Endodermal cell (in vitro differentiated cells): ENCODE data around the gene DSC3. TPM values are rescaled to one million over a fixed set of nuclear protein-coding genes. Genes with fewer than 3 reads are reported as not detected.
"Not testable (repeated sequence)": the region's sequence is repeated elsewhere in the genome, so short reads cannot be mapped to it uniquely, and the experiment has no call there.

Source experiments
- DNase-seq: peaks from one replicate; pipeline ENCODE4 v3.0.0-alpha.2; 2017
- H3K27ac ChIP-seq: 2 replicates; pipeline ENCODE4 v1.5.1; 2013; ENCODE audit warnings: mild to moderate bottlenecking, low read depth, low read length, moderate library complexity
- H3K27me3 ChIP-seq: 2 replicates; pipeline ENCODE4 v1.6.1; 2013; ENCODE audit warnings: mild to moderate bottlenecking, low read length, moderate library complexity; ENCODE audit not compliant: insufficient read depth, control insufficient read depth, poor library complexity, severe bottlenecking
- H3K36me3 ChIP-seq: 2 replicates; pipeline ENCODE4 v1.7.0; 2013; ENCODE audit warnings: mild to moderate bottlenecking, low read length, moderate library complexity; ENCODE audit not compliant: control insufficient read depth, insufficient read depth
- H3K4me1 ChIP-seq: one replicate; pipeline ENCODE4 v1.7.0; 2013; ENCODE audit warnings: low read length; ENCODE audit not compliant: control insufficient read depth, insufficient read depth
- H3K4me3 ChIP-seq: 2 replicates; pipeline ENCODE4 v1.5.1; 2013; ENCODE audit warnings: mild to moderate bottlenecking, low read length, moderate library complexity
- H3K9ac ChIP-seq: 2 replicates; pipeline ENCODE4 v1.6.1; 2013; ENCODE audit warnings: mild to moderate bottlenecking, low read length, moderate library complexity; ENCODE audit not compliant: poor library complexity, severe bottlenecking; ENCODE audit errors: extremely low read depth
- H3K9me3 ChIP-seq: 2 replicates; pipeline ENCODE4 v1.6.1; 2013; ENCODE audit warnings: mild to moderate bottlenecking, low read length, moderate library complexity; ENCODE audit not compliant: control insufficient read depth
- H3K27ac Mint-ChIP-seq: 2 replicates; pipeline ENCODE4 v1.8.0; 2020; ENCODE audit warnings: mixed read lengths
- H3K27me3 Mint-ChIP-seq: 2 replicates; pipeline ENCODE4 v1.8.0; 2021; ENCODE audit warnings: mild to moderate bottlenecking, mixed read lengths; ENCODE audit not compliant: insufficient read depth
- H3K36me3 Mint-ChIP-seq: 2 replicates; pipeline ENCODE4 v1.8.0; 2020; ENCODE audit warnings: low read depth, mixed read lengths
- H3K4me1 Mint-ChIP-seq: 2 replicates; pipeline ENCODE4 v1.8.0; 2020; ENCODE audit warnings: mixed read lengths
- H3K4me3 Mint-ChIP-seq: 2 replicates; pipeline ENCODE4 v1.8.0; 2020; ENCODE audit warnings: mild to moderate bottlenecking, moderate library complexity, mixed read lengths
- H3K9me3 Mint-ChIP-seq: 2 replicates; pipeline ENCODE4 v1.8.0; 2020; ENCODE audit warnings: mild to moderate bottlenecking, mixed read lengths
- WGBS, 2 experiments: methylation state at CpG; one replicate each; pipeline versions ENCODE4 v1.1.5 to v1.1.7; 2013; ENCODE audit warnings: missing lambda C conversion rate in 2 of 2, mixed read lengths in 1 of 2; ENCODE audit not compliant: insufficient coverage in 1 of 2, insufficient read length in 1 of 2; 5-methylcytosine and 5-hydroxymethylcytosine counted together
- total RNA-seq, 2 donors: library from RNA; stranded (reverse); fragmentation: NEBNext Ultra II Directional in 1 of 2; extraction: Animal tissue kit (Norgen Biotek cat#: 25700) in 1 of 2; gene quantifications; 2 replicates in 1 of 2; 3 replicates in 1 of 2; pipeline ENCODE4 v1.2.1, GENCODE V29; 2021
- TF ChIP-seq, protein P1 (sequence below): fragments of 200-600 bp; sonication (generic); conservative IDR thresholded peaks from 2 replicates; pipeline ENCODE4 v1.5.0; 2021; ENCODE audit warnings: antibody characterized with exemption, mild to moderate bottlenecking

Gene DSC3
- total RNA-seq, 2 donors from 2014 or later: 0.26 to 0.53 TPM

DNA sequence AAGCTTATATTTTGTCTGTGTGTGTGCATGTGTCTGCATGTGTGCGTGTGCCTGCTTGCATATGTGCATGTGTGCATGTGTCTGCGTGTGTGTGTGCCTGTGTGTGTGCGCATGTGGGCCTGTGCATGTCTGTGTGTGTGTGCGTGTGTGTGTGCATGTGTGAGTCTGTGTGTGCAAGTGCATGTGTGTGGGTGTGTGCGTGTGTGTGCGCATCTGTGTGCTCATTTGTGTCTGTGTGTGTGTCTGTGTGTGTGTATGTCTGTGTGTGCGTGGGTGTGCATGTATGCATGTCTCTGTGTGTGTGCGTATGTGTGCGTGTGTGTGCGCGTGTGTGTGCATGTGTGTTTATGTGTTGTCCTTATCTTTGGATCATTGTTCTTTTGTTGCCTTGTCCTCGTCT, 56.8 kb downstream of the DSC3 start:
- H3K4me1 Mint-ChIP-seq: no peaks in the 10 kb centered on the region
- Histone ChIP-seq H3K27ac (no peak overlapping the region), H3K36me3 (no peaks in the 10 kb centered on the region), H3K4me1 (no peaks in the 10 kb centered on the region), H3K9me3 (no peaks in the 10 kb centered on the region), H3K27me3 (no peaks in the 10 kb centered on the region), H3K9ac (no peak overlapping the region), H3K4me3 (no peak overlapping the region)
- H3K27ac Mint-ChIP-seq: no peak overlapping the region
- WGBS, 2 experiments: 92 to 100% methylated on average over 1 to 12 of the region's 12 CpGs
- no peak overlapping the region for H3K4me3 Mint-ChIP-seq
- no peaks in the 10 kb centered on the region for H3K36me3 Mint-ChIP-seq
- no peak for DNase-seq
- no peaks in the 10 kb centered on the region for H3K27me3 Mint-ChIP-seq
- TF ChIP-seq, protein P1, sequence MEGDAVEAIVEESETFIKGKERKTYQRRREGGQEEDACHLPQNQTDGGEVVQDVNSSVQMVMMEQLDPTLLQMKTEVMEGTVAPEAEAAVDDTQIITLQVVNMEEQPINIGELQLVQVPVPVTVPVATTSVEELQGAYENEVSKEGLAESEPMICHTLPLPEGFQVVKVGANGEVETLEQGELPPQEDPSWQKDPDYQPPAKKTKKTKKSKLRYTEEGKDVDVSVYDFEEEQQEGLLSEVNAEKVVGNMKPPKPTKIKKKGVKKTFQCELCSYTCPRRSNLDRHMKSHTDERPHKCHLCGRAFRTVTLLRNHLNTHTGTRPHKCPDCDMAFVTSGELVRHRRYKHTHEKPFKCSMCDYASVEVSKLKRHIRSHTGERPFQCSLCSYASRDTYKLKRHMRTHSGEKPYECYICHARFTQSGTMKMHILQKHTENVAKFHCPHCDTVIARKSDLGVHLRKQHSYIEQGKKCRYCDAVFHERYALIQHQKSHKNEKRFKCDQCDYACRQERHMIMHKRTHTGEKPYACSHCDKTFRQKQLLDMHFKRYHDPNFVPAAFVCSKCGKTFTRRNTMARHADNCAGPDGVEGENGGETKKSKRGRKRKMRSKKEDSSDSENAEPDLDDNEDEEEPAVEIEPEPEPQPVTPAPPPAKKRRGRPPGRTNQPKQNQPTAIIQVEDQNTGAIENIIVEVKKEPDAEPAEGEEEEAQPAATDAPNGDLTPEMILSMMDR: no peak
- H3K9me3 Mint-ChIP-seq: no peaks in the 10 kb centered on the region

DNA sequence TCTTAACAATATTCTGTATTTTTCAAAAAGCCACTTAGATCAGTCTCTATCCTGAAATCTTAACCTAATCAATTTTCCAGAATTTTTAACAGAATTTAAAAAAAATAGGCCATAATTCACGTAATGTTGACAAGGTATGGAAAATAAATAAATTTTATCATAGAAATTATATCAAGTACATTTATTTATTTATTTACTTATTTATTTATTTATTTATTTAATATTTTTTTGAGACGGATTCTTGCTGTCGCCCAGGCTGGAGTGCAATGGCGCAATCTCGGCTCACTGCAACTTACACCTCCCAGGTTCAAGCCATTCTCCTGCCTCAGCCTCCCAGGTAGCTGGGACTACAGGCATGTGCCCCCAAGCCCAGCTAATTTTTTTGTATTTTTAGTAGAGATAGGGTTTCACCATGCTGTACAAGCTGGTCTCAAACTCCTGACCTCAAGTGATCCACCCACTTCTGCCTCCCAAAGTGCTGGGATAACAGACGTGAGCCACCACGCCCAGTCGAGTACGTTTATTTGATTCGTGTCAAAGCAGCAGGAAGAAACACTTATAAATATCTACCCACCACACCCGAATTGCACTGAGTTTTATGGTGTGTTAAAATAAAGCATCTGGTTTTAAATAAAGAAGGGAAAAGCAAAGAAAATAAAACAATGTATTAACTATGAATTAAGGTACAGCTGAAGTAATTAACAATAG, 60.1 kb downstream of the DSC3 start:
- H3K4me3 Mint-ChIP-seq: no peak overlapping the region
- Histone ChIP-seq H3K9me3 (no peaks in the 10 kb centered on the region), H3K4me1 (no peaks in the 10 kb centered on the region), H3K4me3 (no peak overlapping the region), H3K27me3 (no peaks in the 10 kb centered on the region), H3K9ac (no peak overlapping the region), H3K36me3 (no peaks in the 10 kb centered on the region), H3K27ac (no peak overlapping the region)
- no peaks in the 10 kb centered on the region for H3K4me1 Mint-ChIP-seq
- H3K9me3 Mint-ChIP-seq: no peaks in the 10 kb centered on the region
- no peaks in the 10 kb centered on the region for H3K36me3 Mint-ChIP-seq
- H3K27me3 Mint-ChIP-seq: no peaks in the 10 kb centered on the region
- 95% methylated on average over 8 of the region's 11 CpGs; no CpG with 5 or more reads in 1 of the 2 experiments for WGBS, 2 experiments
- no peak overlapping the region for H3K27ac Mint-ChIP-seq
- no peak for DNase-seq
- TF ChIP-seq, protein P1: no peak

DNA sequence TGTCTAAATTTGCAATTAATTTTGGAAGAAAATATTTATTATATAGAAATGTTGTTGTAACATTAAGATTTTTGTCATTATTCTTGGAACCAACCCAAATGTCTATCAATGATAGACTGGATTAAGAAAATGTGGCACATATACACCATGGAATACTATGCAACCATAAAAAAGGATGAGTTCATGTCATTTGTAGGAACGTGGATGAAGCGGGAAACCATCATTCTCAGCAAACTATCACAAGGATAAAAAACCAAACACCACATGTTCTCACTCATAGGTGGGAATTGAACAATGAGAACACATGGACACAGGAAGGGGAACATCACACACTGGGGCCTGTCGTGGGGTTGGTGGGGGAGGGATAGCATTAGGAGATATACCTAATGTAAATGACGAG, 64.5 kb downstream of the DSC3 start:
- not testable (repeated sequence) for H3K4me3 Mint-ChIP-seq, H3K9me3 Mint-ChIP-seq, H3K27ac Mint-ChIP-seq, H3K9ac ChIP-seq, H3K27ac ChIP-seq, H3K27me3 Mint-ChIP-seq, H3K4me1 ChIP-seq, H3K36me3 Mint-ChIP-seq, H3K9me3 ChIP-seq, H3K4me3 ChIP-seq, H3K4me1 Mint-ChIP-seq, H3K27me3 ChIP-seq, H3K36me3 ChIP-seq, DNase-seq
- WGBS, 2 experiments: no CpG with 5 or more reads among the region's 4 CpGs
